MM.1S (cell line): ENCODE results near the gene BPIFB3.

ENCODE experiments used
- DNase-seq: peaks from one replicate; pipeline ENCODE4 v3.0.0-alpha.2; 2015
- H2AFZ ChIP-seq: fragments of 300-600 bp; sonication (generic); 2 replicates; pipeline ENCODE4 v1.6.0; 2016; ENCODE audit warnings: antibody characterized with exemption, low read length
- H3F3A ChIP-seq: fragments of 300-600 bp; sonication (generic); 2 replicates; pipeline ENCODE4 v1.6.1; 2016; ENCODE audit warnings: mild to moderate bottlenecking, antibody characterized with exemption, low read length, moderate library complexity, mixed read lengths; ENCODE audit not compliant: insufficient read depth
- H3K27ac ChIP-seq: fragments of 300-600 bp; sonication (generic); 2 replicates; pipeline ENCODE4 v1.5.1; 2016; ENCODE audit warnings: mild to moderate bottlenecking, low read length
- H3K27me3 ChIP-seq: fragments of 300-600 bp; sonication (generic); replicated peaks from 2 replicates; pipeline ENCODE4 v1.6.0; 2016; ENCODE audit warnings: low read length; ENCODE audit not compliant: insufficient read depth
- H3K36me3 ChIP-seq: fragments of 300-600 bp; sonication (generic); replicated peaks from 2 replicates; pipeline ENCODE4 v1.6.1; 2016; ENCODE audit warnings: mild to moderate bottlenecking, low read length, mixed read lengths; ENCODE audit not compliant: insufficient read depth
- H3K4me1 ChIP-seq: fragments of 300-600 bp; sonication (generic); 2 replicates; pipeline ENCODE4 v1.6.1; 2016; ENCODE audit warnings: low read length, mixed read lengths
- H3K4me2 ChIP-seq: fragments of 300-600 bp; sonication (generic); 2 replicates; pipeline ENCODE4 v1.6.0; 2016; ENCODE audit warnings: low read depth, low read length
- H3K4me3 ChIP-seq: fragments of 300-600 bp; sonication (generic); 2 replicates; pipeline ENCODE4 v1.5.1; 2016; ENCODE audit warnings: low read length, mixed read lengths
- H3K79me2 ChIP-seq: fragments of 300-600 bp; sonication (generic); 2 replicates; pipeline ENCODE4 v1.6.1; 2016; ENCODE audit warnings: mixed run types, low read length, mixed read lengths
- H3K9ac ChIP-seq: fragments of 300-600 bp; sonication (generic); 2 replicates; pipeline ENCODE4 v1.6.1; 2016; ENCODE audit warnings: low read length, mixed read lengths
- H3K9me2 ChIP-seq: fragments of 300-600 bp; sonication (generic); replicated peaks from 2 replicates; pipeline ENCODE4 v1.6.1; 2016; ENCODE audit warnings: mild to moderate bottlenecking, low read length, mixed read lengths; ENCODE audit not compliant: insufficient read depth
- H3K9me3 ChIP-seq: fragments of 300-600 bp; sonication (generic); replicated peaks from 2 replicates; pipeline ENCODE4 v1.6.1; 2016; ENCODE audit warnings: mild to moderate bottlenecking, low read length, mixed read lengths; ENCODE audit not compliant: insufficient read depth
- H4K20me1 ChIP-seq: fragments of 300-600 bp; sonication (generic); 2 replicates; pipeline ENCODE4 v1.6.1; 2016; ENCODE audit warnings: mild to moderate bottlenecking, low read length, moderate library complexity, mixed read lengths; ENCODE audit not compliant: insufficient read depth
- CTCF ChIP-seq: fragments of 300-600 bp; sonication (generic); IDR thresholded peaks from 2 replicates; pipeline ENCODE4 v1.5.1; 2016; ENCODE audit warnings: antibody characterized with exemption, low read length, mixed read lengths
- EZH2 ChIP-seq: fragments of 300-600 bp; sonication (generic); optimal IDR thresholded peaks from 2 replicates; pipeline ENCODE3; 2017; ENCODE audit warnings: low read depth, mild to moderate bottlenecking, antibody characterized with exemption, low read length, mixed read lengths
- EZH2phosphoT487 ChIP-seq: fragments of 300-600 bp; sonication (generic); IDR thresholded peaks from 2 replicates; pipeline ENCODE4 v1.6.1; 2018; ENCODE audit warnings: antibody characterized with exemption, low read length

BPIFB3 gene

GRCh38 chr20:33091693-33092092 is 38.0 kb downstream of the BPIFB3 start:
- Histone ChIP-seq H3K79me2 (no peaks in the 10 kb centered on the region), H3K4me1 (no peaks in the 10 kb centered on the region), H3K27me3 (peaks cover 53% of the 10 kb centered on the region), H3K9ac (no peak overlapping the region), H3K9me2 (no peaks in the 10 kb centered on the region), H3K27ac (no peak overlapping the region), H3K4me3 (no peak overlapping the region), H3F3A (no peaks in the 10 kb centered on the region), H4K20me1 (no peaks in the 10 kb centered on the region), H3K4me2 (no peak overlapping the region), H3K9me3 (no peaks in the 10 kb centered on the region), H2AFZ (no peak overlapping the region), H3K36me3 (no peaks in the 10 kb centered on the region)
- no peak for TF ChIP-seq EZH2phosphoT487
- TF ChIP-seq EZH2 = no peak
- TF ChIP-seq CTCF = no peak
- no peak for DNase-seq

- no peak overlapping the region for H2AFZ ChIP-seq
- no peak overlapping the region for H3K4me3 ChIP-seq
- DNase-seq = no peak
- H3K9me2 ChIP-seq = no peaks in the 10 kb centered on the region
- H3K36me3 ChIP-seq = no peaks in the 10 kb centered on the region
- no peak overlapping the region for H3K9ac ChIP-seq
- H3K79me2 ChIP-seq = no peaks in the 10 kb centered on the region
- peaks cover 47% of the 10 kb centered on the region for H3K27me3 ChIP-seq
- H3K9me3 ChIP-seq = no peaks in the 10 kb centered on the region
- H4K20me1 ChIP-seq = no peaks in the 10 kb centered on the region
- H3K27ac ChIP-seq = no peak overlapping the region
- no peak overlapping the region for H3K4me2 ChIP-seq
- TF ChIP-seq EZH2phosphoT487 (no peak), EZH2 (no peak), CTCF (no peak)
- H3K4me1 ChIP-seq = no peaks in the 10 kb centered on the region
- no peaks in the 10 kb centered on the region for H3F3A ChIP-seq
Observed at GRCh38 chr20:33092361-33092760, 38.7 kb downstream of the BPIFB3 start.

- Histone ChIP-seq H3K27ac (no peak overlapping the region), H3K9me2 (no peaks in the 10 kb centered on the region), H2AFZ (no peak overlapping the region), H3K27me3 (peaks cover 42% of the 10 kb centered on the region), H4K20me1 (no peaks in the 10 kb centered on the region), H3K9me3 (no peaks in the 10 kb centered on the region), H3K79me2 (no peaks in the 10 kb centered on the region), H3K9ac (no peak overlapping the region), H3K4me1 (no peaks in the 10 kb centered on the region), H3F3A (no peaks in the 10 kb centered on the region), H3K4me3 (no peak overlapping the region), H3K4me2 (no peak overlapping the region), H3K36me3 (no peaks in the 10 kb centered on the region)
- TF ChIP-seq CTCF (no peak), EZH2phosphoT487 (no peak), EZH2 (no peak)
- no peak for DNase-seq
Observed at GRCh38 chr20:33093074-33093473, 39.4 kb downstream of the BPIFB3 start.
